Gastroesophageal sphincter (tissue), 3 donors: ENCODE data around the gene SMARCB1.
A peak's percentile ranks its signal among the peaks of the same experiment; 100 is the strongest.

Source experiments
- CTCF ChIP-seq, 4 experiments: fragments of 200-600 bp in 2 of 4; fragments of 450-650 bp in 2 of 4; sonication (generic) in 1 of 4; IDR thresholded peaks; one replicate each; pipeline ENCODE4 v1.5.1; 2017 to 2019; ENCODE audit warnings: antibody characterized with exemption in 4 of 4, mild to moderate bottlenecking in 2 of 4, moderate library complexity in 2 of 4
- POLR2AphosphoS5 ChIP-seq: sonication (generic); formaldehyde crosslinking; IDR thresholded peaks from one replicate; pipeline ENCODE4 v1.6.1; 2017; ENCODE audit warnings: antibody characterized with exemption

- TF ChIP-seq CTCF (IDR thresholded peaks at IDR 0.05) (peak in 1 of 4 experiments; percentile 2), POLR2AphosphoS5 (peak; percentile 44)
Observed at GRCh38 chr22:23786752-23787599, at the start of gene SMARCB1.
